Liver (tissue), 3 donors: ENCODE measurements around the gene TOMM7.

ENCODE experiments used
- ATF3 ChIP-seq: IDR thresholded peaks from 2 replicates; pipeline ENCODE4 v1.6.1; 2016; ENCODE audit warnings: antibody characterized with exemption
- CTCF ChIP-seq: fragments of 150-350 bp; IDR thresholded peaks from 2 replicates; pipeline ENCODE4 v1.5.1; 2017; ENCODE audit warnings: improper control_type of control experiment, low read depth, low read length; ENCODE audit not compliant: missing input control
- EGR1 ChIP-seq, 2 donors: IDR thresholded peaks; 2 replicates each; pipeline ENCODE4 v1.6.1; 2016 to 2018; ENCODE audit warnings: antibody characterized with exemption in 2 of 2, low read depth in 2 of 2
- GABPA ChIP-seq, 2 donors: IDR thresholded peaks in 1 of 2; conservative IDR thresholded peaks in 1 of 2; 2 replicates each; pipeline ENCODE4 v1.6.1; 2016; ENCODE audit warnings: antibody characterized with exemption in 2 of 2, mild to moderate bottlenecking in 1 of 2, moderate library complexity in 1 of 2
- HNF4G ChIP-seq: IDR thresholded peaks from 2 replicates; pipeline ENCODE4 v1.6.1; 2016; ENCODE audit warnings: antibody characterized with exemption
- MAX ChIP-seq: IDR thresholded peaks from 2 replicates; pipeline ENCODE4 v1.6.1; 2016; ENCODE audit warnings: antibody characterized with exemption
- RAD21 ChIP-seq, 2 donors: IDR thresholded peaks; 2 replicates each; pipeline ENCODE4 v1.6.1; 2016; ENCODE audit warnings: antibody characterized with exemption in 2 of 2, mild to moderate bottlenecking in 2 of 2
- REST ChIP-seq: IDR thresholded peaks from 2 replicates; pipeline ENCODE4 v1.6.1; 2016; ENCODE audit warnings: antibody characterized with exemption, mild to moderate bottlenecking
- RXRA ChIP-seq, 2 donors: IDR thresholded peaks; 2 replicates each; pipeline ENCODE4 v1.6.1; 2017 to 2018; ENCODE audit warnings: antibody characterized with exemption in 2 of 2, mild to moderate bottlenecking in 1 of 2
- SP1 ChIP-seq: IDR thresholded peaks from 2 replicates; pipeline ENCODE4 v1.6.1; 2018; ENCODE audit warnings: antibody characterized with exemption, mild to moderate bottlenecking
- TAF1 ChIP-seq: conservative IDR thresholded peaks from 2 replicates; pipeline ENCODE4 v1.6.1; 2016; ENCODE audit warnings: antibody characterized with exemption, mild to moderate bottlenecking
- YY1 ChIP-seq: IDR thresholded peaks from 2 replicates; pipeline ENCODE4 v1.6.1; 2016; ENCODE audit warnings: antibody characterized with exemption, mild to moderate bottlenecking
- ZBTB33 ChIP-seq: IDR thresholded peaks from 2 replicates; pipeline ENCODE4 v1.6.1; 2016; ENCODE audit warnings: antibody characterized with exemption
- donor health status: healthy.
- donor health status: healthy.

- no peak for TF ChIP-seq YY1
- no peak for TF ChIP-seq GABPA (IDR thresholded peaks at IDR 0.05 in 1 of 2, conservative IDR thresholded peaks at IDR 0.05 in 1 of 2)
- TF ChIP-seq RAD21 (IDR thresholded peaks at IDR 0.05): no peak
- no peak for TF ChIP-seq CTCF
- TF ChIP-seq HNF4G: no peak
- TF ChIP-seq TAF1: no peak
- TF ChIP-seq ZBTB33: no peak
- no peak for TF ChIP-seq ATF3
- TF ChIP-seq MAX: no peak
- no peak for TF ChIP-seq RXRA (IDR thresholded peaks at IDR 0.05)
- no peak for TF ChIP-seq EGR1 (IDR thresholded peaks at IDR 0.05; ENCODE audit: low read depth in 2 of 2)
- TF ChIP-seq REST: no peak
- TF ChIP-seq SP1: no peak
These were observed 2.1 kb upstream of the TOMM7 start for GRCh38 chr7:22824760-22825159.
